KMS-11 (cell line): ENCODE results near the gene MYOZ1.

ENCODE experiments used
- H2AFZ ChIP-seq: fragments of 200-600 bp; sonication (generic); 2 replicates; pipeline ENCODE4 v1.6.1; 2016; ENCODE audit warnings: antibody characterized with exemption, mixed run types, low read depth
- H3K27ac ChIP-seq: fragments of 200-600 bp; sonication (generic); 2 replicates; pipeline ENCODE4 v1.6.1; 2016; ENCODE audit warnings: mild to moderate bottlenecking, mixed run types
- H3K27me3 ChIP-seq: fragments of 200-600 bp; sonication (generic); 2 replicates; pipeline ENCODE4 v1.6.1; 2017; ENCODE audit warnings: mild to moderate bottlenecking, low read depth, mixed run types, moderate library complexity; ENCODE audit not compliant: insufficient read depth
- H3K36me3 ChIP-seq: fragments of 200-600 bp; sonication (generic); 2 replicates; pipeline ENCODE4 v1.6.1; 2017; ENCODE audit warnings: mild to moderate bottlenecking, mixed run types; ENCODE audit not compliant: insufficient read depth
- H3K4me1 ChIP-seq: fragments of 200-600 bp; sonication (generic); 2 replicates; pipeline ENCODE4 v1.6.1; 2016; ENCODE audit warnings: mild to moderate bottlenecking, low read depth, mixed run types; ENCODE audit not compliant: poor library complexity, severe bottlenecking
- H3K4me2 ChIP-seq: fragments of 200-600 bp; sonication (generic); 2 replicates; pipeline ENCODE4 v1.7.0; 2016; ENCODE audit warnings: mild to moderate bottlenecking, mixed run types
- H3K4me3 ChIP-seq: fragments of 200-600 bp; sonication (generic); IDR thresholded peaks from 2 replicates; pipeline ENCODE4 v1.6.1; 2017; ENCODE audit warnings: low read depth, low read length, mixed read lengths; ENCODE audit not compliant: insufficient read depth
- H3K79me2 ChIP-seq: fragments of 200-600 bp; sonication (generic); 2 replicates; pipeline ENCODE4 v1.6.1; 2016; ENCODE audit warnings: low read depth, mixed run types; ENCODE audit not compliant: insufficient read depth
- H3K9ac ChIP-seq: fragments of 200-600 bp; sonication (generic); 2 replicates; pipeline ENCODE4 v1.6.1; 2016; ENCODE audit warnings: mild to moderate bottlenecking, mixed run types
- H4K20me1 ChIP-seq: fragments of 200-600 bp; sonication (generic); 2 replicates; pipeline ENCODE4 v1.6.1; 2016; ENCODE audit warnings: mild to moderate bottlenecking, mixed run types; ENCODE audit not compliant: insufficient read depth
- CTCF ChIP-seq: fragments of 200-600 bp; sonication (generic); conservative IDR thresholded peaks from 2 replicates; pipeline ENCODE4 v1.6.1; 2017; ENCODE audit warnings: low read depth, mild to moderate bottlenecking, antibody characterized with exemption, low read length, moderate library complexity, mixed read lengths

MYOZ1 gene

DNA sequence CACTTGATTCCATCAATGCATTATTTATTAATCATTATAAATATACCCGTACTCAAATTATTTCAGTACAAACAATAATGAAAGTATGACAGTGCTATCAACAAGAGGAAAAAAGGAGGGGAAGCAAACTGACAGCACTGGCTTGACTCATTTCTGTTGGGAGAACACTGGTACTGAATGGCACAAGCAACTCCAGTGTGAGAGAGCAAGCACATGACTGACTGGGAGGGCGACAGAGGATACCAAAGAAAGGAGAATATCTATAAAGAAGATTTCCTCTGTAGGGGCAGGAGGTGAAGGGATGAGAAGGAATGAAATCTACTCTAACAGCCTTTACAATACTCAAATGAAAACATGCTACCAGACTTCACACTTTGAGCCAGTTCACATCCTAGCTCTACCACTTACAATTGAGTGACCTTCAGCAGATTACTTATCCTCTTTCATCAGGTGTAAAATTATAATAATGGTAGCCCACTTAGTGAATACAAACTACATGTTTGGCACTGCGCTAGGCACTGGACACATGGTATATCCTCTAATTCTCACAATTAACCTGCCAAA lies 51.6 kb downstream of the MYOZ1 start:
- no peaks in the 10 kb centered on the region for H4K20me1 ChIP-seq
- no peak overlapping the region for H2AFZ ChIP-seq
- H3K4me2 ChIP-seq: no peak overlapping the region
- H3K4me1 ChIP-seq: no peaks in the 10 kb centered on the region
- H3K27me3 ChIP-seq: no peaks in the 10 kb centered on the region
- H3K9ac ChIP-seq: no peak overlapping the region
- TF ChIP-seq CTCF: no peak
- no peak overlapping the region for H3K4me3 ChIP-seq
- H3K27ac ChIP-seq: no peak overlapping the region
- H3K36me3 ChIP-seq: no peaks in the 10 kb centered on the region
- no peaks in the 10 kb centered on the region for H3K79me2 ChIP-seq

- H3K36me3 ChIP-seq: no peaks in the 10 kb centered on the region
- H3K4me1 ChIP-seq: no peaks in the 10 kb centered on the region
- no peak overlapping the region for H3K27ac ChIP-seq
- H2AFZ ChIP-seq: no peak overlapping the region
- H3K79me2 ChIP-seq: no peaks in the 10 kb centered on the region
- no peak overlapping the region for H3K4me2 ChIP-seq
- no peaks in the 10 kb centered on the region for H4K20me1 ChIP-seq
- no peak overlapping the region for H3K9ac ChIP-seq
- no peak overlapping the region for H3K4me3 ChIP-seq
- no peak for TF ChIP-seq CTCF
- H3K27me3 ChIP-seq: no peaks in the 10 kb centered on the region
Observed at GRCh38 chr10:73588656-73589055, 52.6 kb downstream of the MYOZ1 start.

- no peaks in the 10 kb centered on the region for H4K20me1 ChIP-seq
- H3K27me3 ChIP-seq: no peaks in the 10 kb centered on the region
- no peak overlapping the region for H2AFZ ChIP-seq
- TF ChIP-seq CTCF: no peak
- H3K4me2 ChIP-seq: no peak overlapping the region
- no peaks in the 10 kb centered on the region for H3K79me2 ChIP-seq
- no peak overlapping the region for H3K9ac ChIP-seq
- no peaks in the 10 kb centered on the region for H3K4me1 ChIP-seq
- H3K27ac ChIP-seq: no peak overlapping the region
- no peaks in the 10 kb centered on the region for H3K36me3 ChIP-seq
- no peak overlapping the region for H3K4me3 ChIP-seq
Observed at GRCh38 chr10:73586583-73586984, 54.7 kb downstream of the MYOZ1 start.

GRCh38 chr10:73585327-73585726 lies 55.9 kb downstream of the MYOZ1 start:
- Histone ChIP-seq H3K79me2 (no peaks in the 10 kb centered on the region), H2AFZ (no peak overlapping the region), H3K27ac (no peak overlapping the region), H3K27me3 (no peaks in the 10 kb centered on the region), H3K4me2 (no peak overlapping the region), H4K20me1 (no peaks in the 10 kb centered on the region), H3K4me1 (no peaks in the 10 kb centered on the region), H3K9ac (no peak overlapping the region), H3K36me3 (no peaks in the 10 kb centered on the region), H3K4me3 (no peak overlapping the region)
- no peak for TF ChIP-seq CTCF
